WI38 (cell line): ENCODE data around the gene CDK9.

Experiments
- H3K4me3 ChIP-seq: 2 replicates; pipeline ENCODE4 v1.5.1; 2011; ENCODE audit warnings: low read depth, mild to moderate bottlenecking, control low read depth, low read length
- TF ChIP-seq, protein P1 (sequence below): IDR thresholded peaks from 2 replicates; pipeline ENCODE4 v1.5.1; 2012; ENCODE audit warnings: low read depth, mild to moderate bottlenecking, control low read depth, low read length

Gene CDK9

DNA sequence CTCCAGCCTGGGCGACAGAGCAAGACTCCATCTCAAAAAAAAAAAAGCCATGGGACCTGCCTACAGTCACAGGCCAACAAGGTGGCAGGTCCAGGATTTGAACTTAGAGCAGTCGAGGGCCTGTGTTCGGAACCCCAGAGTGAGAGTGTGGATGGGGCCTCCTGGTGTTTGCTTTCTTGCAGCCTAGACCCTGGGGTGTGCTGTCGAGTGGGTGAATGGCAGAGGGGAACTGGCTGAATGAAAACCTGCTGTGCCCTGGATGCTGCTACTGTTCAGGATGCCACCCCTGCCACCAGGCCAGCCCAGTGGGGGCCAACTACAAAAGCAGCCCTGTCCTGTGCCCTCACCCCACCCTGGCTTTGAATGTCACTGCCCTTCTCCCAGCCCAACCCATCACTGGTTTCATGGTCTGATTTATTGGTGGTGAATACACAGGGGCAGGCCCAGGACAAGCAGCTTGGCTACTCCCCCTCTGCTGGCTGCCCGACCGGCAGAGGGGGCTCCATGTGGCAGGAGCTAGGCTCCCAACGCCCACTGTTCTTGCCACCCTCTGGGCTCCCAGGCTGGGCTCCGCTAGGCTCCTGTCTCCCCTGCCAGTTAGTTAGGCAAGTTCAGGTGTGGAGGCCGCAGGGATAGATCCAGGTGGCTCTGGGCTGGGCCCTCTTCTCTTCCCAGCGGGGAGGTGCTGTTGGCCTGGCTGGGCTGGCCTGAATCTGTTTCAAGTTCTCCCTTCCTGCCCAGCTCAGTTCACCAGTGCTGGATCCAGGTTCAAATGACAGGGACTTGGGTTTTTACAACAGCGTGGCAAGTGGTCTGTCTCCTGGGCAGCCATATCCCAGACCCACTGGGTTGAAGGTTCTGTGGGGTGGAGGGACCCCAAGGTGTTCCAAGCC is 29.0 kb downstream of the CDK9 start:
- TF ChIP-seq, protein P1, sequence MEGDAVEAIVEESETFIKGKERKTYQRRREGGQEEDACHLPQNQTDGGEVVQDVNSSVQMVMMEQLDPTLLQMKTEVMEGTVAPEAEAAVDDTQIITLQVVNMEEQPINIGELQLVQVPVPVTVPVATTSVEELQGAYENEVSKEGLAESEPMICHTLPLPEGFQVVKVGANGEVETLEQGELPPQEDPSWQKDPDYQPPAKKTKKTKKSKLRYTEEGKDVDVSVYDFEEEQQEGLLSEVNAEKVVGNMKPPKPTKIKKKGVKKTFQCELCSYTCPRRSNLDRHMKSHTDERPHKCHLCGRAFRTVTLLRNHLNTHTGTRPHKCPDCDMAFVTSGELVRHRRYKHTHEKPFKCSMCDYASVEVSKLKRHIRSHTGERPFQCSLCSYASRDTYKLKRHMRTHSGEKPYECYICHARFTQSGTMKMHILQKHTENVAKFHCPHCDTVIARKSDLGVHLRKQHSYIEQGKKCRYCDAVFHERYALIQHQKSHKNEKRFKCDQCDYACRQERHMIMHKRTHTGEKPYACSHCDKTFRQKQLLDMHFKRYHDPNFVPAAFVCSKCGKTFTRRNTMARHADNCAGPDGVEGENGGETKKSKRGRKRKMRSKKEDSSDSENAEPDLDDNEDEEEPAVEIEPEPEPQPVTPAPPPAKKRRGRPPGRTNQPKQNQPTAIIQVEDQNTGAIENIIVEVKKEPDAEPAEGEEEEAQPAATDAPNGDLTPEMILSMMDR = no peak

DNA sequence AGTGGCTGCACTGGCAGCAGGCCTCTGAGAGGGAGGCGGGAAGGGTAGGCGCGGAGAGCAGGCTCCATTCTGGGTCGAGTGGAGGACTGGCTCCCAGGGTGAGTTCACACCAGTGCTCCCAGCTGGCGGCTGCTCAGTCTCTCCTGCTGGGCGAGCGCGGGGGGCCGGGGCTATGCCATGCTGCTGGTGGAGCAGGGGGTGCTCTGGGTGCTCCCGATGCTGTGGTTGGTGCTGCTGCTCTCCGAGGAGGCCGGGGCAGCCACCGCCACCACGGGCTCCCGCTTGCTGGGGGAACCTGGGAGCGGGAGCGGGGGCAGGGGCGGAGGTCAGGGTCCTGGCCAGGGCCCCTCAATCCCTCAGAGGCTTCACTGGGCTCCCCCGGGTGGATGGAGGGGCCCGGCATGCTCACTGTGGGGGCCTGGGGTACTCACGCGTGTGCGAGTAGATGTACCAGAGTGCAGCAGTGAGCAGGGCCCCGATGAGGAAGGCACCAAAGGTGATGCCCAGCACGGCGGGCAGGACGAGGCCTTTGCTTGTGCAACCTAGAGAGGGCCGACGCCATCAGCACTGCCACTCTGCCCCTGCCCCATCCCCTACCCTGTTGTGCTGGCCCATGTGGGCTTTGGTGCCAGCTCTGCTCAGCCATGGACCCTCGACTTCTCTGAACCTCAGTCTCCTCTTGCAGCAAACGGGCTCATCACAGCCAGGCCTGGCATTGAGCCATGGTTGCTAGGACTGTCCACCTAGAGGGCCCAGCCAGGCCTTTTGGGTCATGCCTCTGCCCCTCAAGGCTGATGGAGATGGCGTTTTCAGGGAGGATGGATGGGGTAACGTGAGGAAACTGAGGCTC is 29.9 kb downstream of the CDK9 start:
- no peak overlapping the region for H3K4me3 ChIP-seq
- TF ChIP-seq, protein P1 = no peak

More for the DNA sequence above, 29.0 kb downstream of the CDK9 start:
- no peak overlapping the region for H3K4me3 ChIP-seq

GRCh38 chr9:127816362-127816725 is 30.5 kb downstream of the CDK9 start:
- TF ChIP-seq, protein P1 = no peak
- H3K4me3 ChIP-seq = no peak overlapping the region

DNA sequence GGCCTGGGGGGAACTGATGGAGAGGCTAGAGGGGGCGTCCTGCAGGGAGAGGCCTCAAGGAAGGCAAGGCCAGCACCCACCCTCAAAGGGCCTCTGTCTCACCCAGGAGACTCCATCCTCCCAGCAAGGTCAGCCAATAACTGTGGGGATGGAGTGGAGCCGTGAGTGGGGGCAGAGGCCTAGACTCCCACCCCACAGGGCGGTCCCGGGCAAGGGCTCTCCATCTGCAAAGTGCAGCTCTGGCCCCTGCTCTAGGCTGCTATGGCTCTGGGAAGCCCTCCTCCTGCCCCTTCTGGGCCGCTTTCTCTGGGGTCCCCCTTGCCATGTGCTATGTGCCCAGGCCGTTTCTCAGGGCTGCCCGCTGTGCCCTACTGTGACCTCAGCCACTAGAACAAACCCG is 30.9 kb downstream of the CDK9 start:
- H3K4me3 ChIP-seq = no peak overlapping the region
- TF ChIP-seq, protein P1 = no peak

- H3K4me3 ChIP-seq = no peak overlapping the region
- TF ChIP-seq, protein P1 = no peak
Observed at GRCh38 chr9:127817881-127818434, 32.1 kb downstream of the CDK9 start.

DNA sequence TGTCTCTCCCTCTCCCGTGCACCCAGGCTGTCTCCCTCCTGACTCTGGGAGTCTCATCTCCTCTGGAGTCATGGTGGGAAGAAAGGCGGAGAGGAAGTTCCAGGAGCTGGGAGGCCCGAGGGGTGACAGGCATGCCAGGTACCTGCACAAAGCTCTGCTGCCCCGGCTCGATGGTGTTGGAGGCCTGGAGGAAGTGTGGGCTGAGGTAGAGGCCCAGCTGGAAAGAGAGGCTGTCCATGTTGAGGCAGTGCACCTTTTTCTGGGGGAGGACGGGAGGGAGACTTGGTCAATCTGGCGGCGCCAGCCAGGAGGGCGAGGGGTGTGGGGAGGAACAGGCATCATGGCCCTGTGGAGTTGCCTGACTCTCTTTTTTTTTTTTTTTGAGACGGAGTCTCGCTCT is 32.7 kb downstream of the CDK9 start:
- H3K4me3 ChIP-seq = no peak overlapping the region
- TF ChIP-seq, protein P1 = no peak

- H3K4me3 ChIP-seq = no peak overlapping the region
- TF ChIP-seq, protein P1 = no peak
Observed at GRCh38 chr9:127822108-127822507, 36.3 kb downstream of the CDK9 start.
